ENCODE results near the gene GCK.

GCK gene

GRCh38 chr7:44114586-44115310, 74.5 kb downstream of the GCK start:
- DNase-seq: no peak

DNA sequence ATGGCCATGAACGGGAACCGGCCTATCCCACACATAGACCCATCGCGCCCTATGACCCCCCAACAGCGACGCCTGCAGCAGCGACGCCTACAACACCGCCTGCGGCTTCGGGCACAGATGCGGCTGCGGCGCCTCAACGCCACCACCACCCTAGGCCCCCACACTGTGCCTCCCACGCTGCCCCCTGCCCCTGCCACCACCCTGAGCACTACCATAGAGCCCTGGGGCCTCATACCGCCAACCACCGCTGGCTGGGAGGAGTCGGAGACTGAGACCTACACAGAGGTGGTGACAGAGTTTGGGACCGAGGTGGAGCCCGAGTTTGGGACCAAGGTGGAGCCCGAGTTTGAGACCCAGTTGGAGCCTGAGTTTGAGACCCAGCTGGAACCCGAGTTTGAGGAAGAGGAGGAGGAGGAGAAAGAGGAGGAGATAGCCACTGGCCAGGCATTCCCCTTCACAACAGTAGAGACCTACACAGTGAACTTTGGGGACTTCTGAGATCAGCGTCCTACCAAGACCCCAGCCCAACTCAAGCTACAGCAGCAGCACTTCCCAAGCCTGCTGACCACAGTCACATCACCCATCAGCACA, 75.4 kb downstream of the GCK start:
- DNase-seq: no peak

- DNase-seq: no peak
These were observed 76.1 kb downstream of the GCK start for GRCh38 chr7:44112997-44113763.

GRCh38 chr7:44112231-44112996, 76.8 kb downstream of the GCK start:
- DNase-seq: no peak

GRCh38 chr7:44111761-44112160, 77.5 kb downstream of the GCK start:
- no peak for DNase-seq

DNA sequence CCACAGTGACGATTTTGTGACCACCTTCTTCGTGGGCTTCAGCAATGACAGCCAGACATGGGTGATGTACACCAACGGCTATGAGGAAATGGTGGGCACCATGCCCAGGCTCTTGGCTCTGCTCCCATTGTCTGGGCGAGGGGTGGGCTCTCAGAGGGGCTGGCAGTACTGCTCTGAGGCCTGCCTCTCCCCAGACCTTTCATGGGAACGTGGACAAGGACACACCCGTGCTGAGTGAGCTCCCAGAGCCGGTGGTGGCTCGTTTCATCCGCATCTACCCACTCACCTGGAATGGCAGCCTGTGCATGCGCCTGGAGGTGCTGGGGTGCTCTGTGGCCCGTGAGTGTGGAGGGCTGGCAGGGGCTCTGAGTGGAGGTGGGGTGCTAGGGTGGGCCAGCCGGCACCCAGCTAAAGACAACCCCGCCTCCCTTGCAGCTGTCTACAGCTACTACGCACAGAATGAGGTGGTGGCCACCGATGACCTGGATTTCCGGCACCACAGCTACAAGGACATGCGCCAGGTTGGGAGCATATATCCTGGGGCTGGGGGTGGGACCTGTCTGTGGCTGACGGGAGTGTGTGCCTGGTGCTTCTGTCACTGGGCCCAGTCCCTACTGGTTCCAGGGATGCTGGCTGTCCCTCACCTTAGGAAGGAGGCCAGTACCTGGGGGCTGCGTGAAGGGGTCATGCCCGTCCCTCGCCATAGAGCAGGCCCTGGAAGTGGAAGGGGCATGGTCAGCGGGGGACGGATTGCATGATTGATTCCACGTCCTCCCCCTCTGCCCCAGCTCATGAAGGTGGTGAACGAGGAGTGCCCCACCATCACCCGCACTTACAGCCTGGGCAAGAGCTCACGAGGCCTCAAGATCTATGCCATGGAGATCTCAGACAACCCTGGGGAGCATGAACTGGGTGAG, 78.3 kb downstream of the GCK start:
- no peak for DNase-seq

- DNase-seq: no peak
These were observed 79.2 kb downstream of the GCK start for GRCh38 chr7:44109991-44110390.

- DNase-seq: no peak
These were observed 80.2 kb downstream of the GCK start for GRCh38 chr7:44108768-44109750.

GRCh38 chr7:44107961-44108767, 81.1 kb downstream of the GCK start:
- no peak for DNase-seq

DNA sequence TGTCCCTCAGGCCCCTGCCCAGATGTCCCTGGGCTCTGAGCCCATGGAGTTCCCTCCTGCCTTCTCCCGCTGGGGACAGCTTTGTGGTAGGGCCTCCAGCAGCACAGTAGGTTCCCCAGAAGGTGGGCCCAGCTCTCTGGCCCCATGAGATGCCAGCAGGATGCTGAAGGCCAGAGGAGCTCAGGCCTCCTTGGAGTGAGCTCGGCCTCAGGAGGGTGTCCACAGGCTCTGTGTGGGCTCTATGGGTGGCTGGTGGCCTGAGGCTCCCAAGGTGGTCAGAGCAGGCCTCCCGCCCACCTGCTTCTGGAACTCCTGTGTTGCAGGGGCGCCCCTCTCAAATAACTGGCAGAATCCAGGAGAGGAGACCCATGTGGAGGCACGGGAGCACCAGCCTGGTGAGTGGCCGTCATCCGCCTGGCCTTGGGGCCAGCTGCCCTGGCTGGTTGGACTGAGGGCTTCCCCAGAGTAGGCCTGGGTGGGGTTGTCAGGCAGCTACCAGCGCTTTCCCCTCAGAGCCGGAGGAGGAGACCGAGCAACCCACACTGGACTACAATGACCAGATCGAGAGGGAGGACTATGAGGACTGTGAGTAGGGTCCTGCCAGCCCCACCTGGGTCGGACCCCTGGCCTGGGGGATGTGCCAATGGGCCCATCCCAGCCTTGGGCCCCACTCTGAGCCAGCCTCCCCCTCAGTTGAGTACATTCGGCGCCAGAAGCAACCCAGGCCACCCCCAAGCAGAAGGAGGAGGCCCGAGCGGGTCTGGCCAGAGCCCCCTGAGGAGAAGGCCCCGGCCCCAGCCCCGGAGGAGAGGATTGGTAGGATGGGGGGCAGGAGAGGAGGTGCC, 81.9 kb downstream of the GCK start:
- no peak for DNase-seq

DNA sequence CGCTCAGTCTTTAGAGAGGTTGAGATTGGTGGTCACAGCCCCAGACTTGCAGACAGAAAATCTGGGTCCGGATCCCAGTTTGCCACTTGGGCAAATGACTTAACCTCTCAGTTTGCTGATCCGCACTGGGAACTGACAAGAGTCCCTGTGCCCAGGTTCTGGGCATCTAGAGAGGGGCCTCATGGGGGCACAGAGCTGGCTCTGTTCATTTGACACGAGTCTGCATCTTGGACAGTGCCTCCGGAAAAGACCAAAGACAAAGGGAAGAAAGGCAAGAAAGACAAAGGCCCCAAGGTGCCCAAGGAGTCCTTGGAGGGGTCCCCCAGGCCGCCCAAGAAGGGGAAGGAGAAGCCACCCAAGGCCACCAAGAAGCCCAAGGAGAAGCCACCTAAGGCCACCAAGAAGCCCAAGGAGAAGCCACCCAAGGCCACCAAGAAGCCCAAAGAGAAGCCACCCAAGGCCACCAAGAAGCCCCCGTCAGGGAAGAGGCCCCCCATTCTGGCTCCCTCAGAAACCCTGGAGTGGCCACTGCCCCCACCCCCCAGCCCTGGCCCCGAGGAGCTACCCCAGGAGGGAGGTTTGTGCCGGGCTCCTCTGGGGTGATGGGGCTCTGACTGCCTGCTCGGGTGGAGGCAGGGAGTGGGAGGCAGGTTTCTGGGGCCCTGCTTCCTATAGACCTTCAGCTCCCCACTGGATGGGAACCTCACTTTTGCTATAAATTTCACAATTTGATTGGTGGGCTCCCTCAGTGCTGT, 82.8 kb downstream of the GCK start:
- no peak for DNase-seq

GRCh38 chr7:44105832-44106231, 83.4 kb downstream of the GCK start:
- DNase-seq: no peak

DNA sequence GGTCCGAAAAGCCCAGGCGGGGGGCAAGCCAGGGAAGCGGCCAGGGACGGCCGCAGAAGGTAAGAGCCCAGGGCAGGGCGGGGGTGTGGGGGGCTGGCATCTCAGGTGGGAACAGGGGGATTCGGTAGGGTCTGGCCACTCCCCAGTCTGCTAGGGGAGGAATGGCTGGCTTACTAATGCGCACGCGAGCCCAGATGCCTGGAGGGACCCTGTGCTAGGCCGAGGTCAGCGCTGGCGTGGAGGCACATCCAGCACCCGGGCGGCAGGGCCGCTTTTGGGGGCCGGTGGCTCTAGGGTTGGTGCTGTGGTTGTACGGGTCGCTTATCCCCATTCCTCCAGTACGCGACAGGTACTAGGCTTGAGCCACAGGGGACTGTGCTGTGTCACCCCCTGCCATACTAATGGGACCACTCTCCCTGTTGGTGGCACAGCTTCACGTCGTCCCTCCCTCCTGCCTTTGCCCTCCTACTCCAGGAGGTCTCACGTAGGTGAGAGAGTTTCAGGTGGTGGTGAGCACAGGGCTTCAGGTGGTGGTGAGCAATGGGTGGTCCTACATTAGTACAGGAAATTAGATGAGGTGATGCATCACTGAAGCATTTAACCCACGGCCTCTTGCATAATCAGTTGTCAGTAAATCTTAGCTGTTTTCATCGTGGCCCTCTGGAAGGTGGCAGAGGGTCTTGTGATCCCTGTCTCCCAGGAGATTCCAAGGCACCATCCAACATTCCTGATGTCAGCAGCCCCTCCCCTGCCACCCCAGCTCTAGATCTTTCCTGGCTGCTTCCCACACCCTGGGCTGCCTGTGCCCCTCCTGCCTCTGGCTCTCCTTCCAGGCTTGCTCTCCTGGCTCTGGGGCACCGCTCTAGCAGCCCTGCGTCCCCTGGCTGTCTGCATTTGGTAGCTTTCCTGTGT, 84.1 kb downstream of the GCK start:
- DNase-seq: no peak

DNA sequence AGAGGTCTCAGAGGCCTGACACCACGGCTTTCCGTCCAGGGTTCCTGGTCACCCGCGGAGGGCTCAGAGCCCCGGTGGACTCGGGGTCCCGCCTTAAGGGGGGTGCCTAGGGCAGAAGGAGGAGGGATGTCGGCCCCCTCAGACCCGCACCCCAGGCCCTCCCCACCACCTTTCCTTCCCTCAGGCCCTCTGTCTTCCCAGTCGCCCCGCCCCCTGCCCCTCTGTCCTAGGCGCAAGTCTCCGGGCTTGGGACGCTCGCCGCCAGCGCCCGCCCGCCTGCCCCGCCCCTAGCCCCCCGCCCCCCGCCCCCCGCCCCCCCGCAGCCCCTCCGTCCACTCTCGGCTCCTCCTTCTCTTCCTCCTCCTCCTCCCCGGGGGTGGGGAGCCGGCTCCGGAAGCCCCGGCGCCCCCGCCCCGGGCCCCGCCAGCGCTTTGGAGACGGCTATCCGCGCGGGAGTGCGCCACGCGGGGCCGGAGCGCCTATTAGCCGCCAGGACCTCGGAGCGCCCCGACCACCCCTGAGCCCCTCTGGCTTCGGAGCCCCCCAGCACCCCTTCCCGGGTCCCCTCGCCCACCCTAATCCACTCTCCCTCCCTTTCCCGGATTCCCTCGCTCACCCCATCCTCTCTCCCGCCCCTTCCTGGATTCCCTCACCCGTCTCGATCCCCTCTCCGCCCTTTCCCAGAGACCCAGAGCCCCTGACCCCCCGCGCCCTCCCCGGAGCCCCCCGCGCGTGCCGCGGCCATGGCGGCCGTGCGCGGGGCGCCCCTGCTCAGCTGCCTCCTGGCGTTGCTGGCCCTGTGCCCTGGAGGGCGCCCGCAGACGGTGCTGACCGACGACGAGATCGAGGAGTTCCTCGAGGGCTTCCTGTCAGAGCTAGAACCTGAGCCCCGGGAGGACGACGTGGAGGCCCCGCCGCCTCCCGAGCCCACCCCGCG, 85.0 kb downstream of the GCK start, which contains the start of gene AEBP1:
TSS of gene AEBP1 (plus strand) at position 423 of the 937 bp plus-strand sequence. CDS start at position 744, 321 bp downstream.
- no peak for DNase-seq

DNA sequence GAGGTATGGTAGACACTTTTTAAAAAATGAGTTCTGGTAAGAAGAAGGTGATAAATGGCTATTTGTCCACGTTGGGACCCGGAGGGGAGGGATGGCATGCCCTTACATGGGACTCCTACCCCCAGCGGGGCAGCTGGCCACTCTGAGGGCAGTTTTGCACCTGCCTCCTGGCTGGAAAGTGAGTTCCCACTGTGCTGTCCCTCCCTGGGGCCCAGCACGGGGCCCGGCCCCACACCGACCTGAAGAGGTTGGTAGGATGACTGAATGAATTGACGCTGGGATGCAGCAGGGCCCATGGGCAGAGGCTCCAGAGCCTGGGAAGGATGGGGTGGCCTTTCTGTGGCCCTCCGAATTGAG, 85.7 kb downstream of the GCK start:
- no peak for DNase-seq

Data from stimulated activated CD4-positive, alpha-beta T cell treated with anti-CD3 and anti-CD28 coated beads, Interleukin-1b, Interleukin-23, amount 100 ng/mL, for 48 hours (primary cell).